HG03442 (cell line): Measurements from ENCODE around the gene UQCR11.
"Not testable (repeated sequence)": the region's sequence is repeated elsewhere in the genome, so short reads cannot be mapped to it uniquely, and the experiment has no call there.

Source experiments
- ATAC-seq: cut with Tn5 transposase; IDR thresholded peaks from one replicate; pipeline ENCODE4 v1.9.1; 2021; ENCODE audit warnings: mild to moderate bottlenecking, moderate library complexity; ENCODE audit not compliant: unreplicated experiment

The UQCR11 gene

DNA sequence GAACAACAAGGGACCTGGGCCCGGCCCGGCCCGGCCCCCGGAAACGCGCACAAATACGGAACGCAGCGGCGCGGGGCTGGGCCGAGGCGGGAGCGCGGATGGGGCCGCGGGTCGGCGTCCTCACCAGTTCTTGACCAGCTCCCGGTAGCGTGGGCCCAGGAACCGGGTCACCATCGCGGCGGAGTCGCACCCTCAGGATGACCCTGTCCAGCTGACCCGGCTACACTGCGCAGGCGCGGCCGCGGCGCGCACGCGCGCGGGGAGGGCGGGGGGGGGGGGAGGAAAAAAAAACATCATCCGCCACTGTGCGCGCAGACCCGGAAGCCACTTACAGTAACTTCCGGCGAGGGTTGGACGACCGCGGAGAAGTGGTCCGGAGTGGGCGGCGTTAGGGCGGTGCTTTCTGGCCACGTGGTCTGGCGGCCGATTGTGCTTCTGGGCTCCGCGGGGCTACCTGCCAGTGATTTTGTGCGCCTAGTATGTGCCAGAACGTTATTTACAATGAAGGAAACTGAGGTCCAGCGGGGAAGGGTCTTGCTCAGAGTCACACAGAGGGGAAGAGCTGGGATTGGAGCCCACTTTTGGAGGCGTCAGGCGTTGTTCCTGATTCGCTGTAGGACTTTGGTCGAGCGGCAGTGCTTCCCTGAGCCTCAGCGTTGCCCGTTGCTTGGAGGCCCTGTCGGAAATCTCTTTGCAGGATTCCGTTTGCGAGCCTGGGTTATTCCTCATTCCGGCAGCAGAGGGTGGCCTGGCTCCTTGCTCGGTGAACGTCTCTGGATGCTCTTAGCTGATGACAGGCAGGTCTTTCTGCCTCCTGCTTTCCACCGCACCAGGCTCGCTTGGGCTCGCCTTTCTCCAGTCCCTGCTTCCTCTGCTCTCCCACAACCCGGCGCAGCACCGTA is at the start of gene UQCR11:
UQCR11 (minus strand) TSS at position 227 of the 902 bp plus-strand sequence; CDS start at position 174, 53 bp downstream.
- peak; percentile 83 for ATAC-seq

DNA sequence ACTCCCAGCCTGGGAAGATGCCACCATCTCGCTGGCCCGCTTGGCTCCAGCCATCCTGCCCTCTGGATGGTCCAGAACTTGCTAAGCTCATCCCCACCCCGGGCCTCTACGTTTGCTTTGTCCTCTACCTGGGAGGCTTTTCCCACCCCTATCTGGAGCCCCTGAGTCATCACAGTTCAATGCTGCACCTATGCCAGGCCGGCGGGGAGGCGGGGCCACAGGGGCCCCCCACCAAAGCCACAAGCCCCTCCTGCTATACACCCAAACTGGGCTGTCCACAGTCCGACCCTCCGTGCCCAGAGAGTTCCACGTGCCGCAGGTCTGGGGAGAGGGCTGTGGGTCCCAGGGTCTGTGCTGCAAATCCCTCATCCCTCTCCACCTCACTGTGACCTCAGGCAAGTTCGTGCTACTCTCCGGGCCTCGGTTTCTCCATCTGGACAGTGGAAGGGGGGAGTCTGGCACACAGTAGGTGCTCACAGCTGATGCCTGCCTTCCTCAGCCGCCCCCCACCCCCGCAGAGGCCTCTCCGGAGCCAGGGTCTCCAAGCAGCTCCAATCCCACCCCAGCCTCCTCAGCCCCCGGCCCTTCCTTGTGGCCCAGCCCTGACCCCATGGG is 49.0 kb upstream of the UQCR11 start:
- no peak for ATAC-seq

DNA sequence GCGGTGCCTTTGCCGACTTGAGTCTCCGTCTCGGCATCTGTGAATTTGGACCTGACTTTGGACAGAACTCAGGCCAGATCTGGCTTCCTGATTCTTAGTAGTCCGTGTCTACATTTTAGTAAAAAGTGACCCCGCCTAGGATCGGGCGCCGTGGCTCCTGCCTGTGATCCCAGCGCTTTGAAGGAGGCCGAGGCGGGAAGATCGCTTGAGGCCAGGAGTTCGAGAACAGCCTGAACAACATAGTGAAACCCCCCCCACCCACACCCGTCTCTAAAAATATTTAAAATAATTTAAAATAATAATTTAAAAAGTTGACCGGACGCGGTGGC is 48.0 kb upstream of the UQCR11 start:
- ATAC-seq: no peak

DNA sequence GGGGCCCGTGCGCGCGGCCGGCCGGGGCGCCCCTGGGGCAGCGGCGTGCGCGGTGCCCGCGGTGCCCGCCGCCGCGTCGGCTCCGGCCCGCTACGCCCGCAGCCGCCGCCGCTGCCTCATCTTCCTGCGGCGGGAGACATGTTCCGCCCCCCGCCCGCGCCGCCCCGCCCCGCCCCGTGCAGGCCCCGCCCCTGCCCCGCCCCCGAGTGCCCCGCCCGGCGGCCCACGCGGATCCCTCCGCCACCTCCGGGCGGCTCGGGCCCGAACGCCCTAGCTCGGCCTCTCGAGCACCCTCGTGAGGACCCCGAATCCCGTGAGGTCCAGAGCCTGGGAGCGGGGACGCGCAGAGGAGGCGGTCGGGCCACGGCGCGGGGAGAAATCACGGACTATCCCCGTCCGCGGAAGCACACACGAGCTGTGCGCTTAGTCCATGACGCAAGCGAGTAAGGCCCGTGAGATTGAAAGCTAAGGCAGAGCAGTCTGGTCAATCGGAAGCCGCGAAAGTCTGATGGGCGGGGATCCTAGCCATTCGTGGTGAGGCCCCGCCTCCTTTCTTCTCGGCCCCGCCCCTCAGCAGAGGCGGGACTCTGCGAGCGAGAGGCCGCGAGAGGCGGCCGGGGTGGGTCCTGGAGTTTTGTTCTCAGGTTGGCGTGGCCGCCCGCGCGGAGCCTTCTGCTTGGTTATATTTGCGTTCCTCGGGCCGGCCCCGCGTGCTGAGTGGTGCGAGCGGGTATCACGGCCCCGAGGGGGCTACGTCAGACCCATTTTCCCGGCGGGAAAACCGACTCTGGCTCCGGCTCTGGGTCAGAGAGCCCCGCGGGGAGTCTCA is 47.4 kb upstream of the UQCR11 start, which contains the start of gene TCF3:
TCF3 (minus strand) TSS at position 145 of the 829 bp plus-strand sequence. CDS start 2,367 bp downstream, outside the sequence.
- ATAC-seq: peak; percentile 62

DNA sequence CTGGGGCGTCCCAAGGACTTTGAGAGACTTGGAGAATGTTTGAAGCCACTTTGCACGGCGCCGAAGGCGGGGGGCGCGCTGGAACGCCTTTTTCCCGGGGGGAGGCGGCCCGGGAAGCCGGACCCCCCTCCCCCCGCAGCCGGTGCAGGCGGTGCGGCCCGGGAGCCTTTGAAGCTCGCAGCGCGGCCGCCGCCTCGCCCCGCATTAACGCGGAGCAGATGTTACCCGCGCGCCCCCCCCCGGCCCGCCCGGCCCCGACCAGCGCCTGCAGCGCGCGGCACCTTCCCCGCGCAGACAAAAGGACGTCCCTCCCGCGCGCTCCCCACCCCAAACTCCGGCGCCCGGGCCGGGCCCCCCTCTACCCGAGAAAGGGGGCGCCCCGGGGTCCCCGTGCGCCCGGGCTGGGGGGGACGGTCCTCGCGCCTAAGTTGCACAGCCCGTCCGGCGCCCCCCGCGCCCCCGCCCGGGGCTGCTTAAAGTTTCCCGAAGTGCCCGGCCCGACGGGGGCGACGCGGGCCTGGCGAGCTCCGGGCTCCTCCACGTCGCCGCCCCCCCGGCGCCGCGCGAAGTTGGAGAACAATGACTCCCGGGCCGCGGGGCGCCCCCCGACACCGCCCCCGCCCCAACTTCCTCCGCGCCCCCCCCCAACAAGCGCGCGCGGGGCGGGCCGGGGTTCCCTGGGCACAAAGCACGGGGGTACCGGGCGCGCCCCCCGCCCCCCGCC is 46.5 kb upstream of the UQCR11 start:
- ATAC-seq: no peak

GRCh38 chr19:1650650-1651567 is 45.6 kb upstream of the UQCR11 start:
- ATAC-seq: no peak

DNA sequence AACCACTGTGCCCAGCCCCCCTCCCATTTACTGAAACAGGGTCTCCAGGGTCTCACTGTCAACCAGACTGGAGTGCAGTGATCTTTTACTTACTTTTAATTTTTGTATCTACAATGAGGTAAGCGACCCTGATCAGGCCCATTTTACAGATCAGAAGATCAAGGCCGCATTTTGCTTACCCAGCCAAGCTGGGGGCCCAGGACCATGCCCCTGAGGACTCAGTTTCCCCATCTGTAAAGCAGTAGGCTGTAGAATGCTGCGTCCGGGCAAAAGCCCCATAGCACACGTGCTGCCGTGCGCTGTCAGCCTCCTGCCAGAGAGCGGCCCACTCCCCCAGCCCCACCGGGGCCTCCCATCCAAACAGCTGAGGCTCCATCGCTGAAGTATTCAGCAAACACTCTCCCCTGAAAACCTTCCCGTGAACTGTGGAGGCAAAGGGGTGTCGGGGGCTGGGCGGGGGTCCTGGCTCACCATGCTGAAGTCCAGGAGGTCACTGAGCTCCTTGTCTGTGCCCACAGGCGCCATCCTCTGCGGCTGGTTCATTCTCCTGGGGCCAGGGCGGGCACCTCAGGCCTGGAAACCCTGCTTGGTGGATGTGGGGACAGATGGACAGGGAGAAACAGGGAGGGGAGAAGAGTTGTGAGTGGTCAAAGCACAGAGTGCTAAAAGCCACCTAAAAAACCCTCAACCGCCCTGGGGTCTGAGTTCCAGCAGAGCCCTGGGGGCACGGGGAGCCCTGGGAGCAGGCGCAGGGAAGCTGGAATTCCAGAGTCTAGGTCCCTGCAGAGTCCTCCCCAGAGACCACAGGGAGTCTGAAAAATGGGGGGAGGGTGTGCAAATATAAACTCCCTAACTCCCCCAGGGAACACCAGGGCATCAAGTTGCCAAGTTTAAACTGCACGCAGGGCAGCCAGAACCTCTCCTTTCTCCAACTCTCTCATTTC is 44.7 kb upstream of the UQCR11 start:
- ATAC-seq: no peak

DNA sequence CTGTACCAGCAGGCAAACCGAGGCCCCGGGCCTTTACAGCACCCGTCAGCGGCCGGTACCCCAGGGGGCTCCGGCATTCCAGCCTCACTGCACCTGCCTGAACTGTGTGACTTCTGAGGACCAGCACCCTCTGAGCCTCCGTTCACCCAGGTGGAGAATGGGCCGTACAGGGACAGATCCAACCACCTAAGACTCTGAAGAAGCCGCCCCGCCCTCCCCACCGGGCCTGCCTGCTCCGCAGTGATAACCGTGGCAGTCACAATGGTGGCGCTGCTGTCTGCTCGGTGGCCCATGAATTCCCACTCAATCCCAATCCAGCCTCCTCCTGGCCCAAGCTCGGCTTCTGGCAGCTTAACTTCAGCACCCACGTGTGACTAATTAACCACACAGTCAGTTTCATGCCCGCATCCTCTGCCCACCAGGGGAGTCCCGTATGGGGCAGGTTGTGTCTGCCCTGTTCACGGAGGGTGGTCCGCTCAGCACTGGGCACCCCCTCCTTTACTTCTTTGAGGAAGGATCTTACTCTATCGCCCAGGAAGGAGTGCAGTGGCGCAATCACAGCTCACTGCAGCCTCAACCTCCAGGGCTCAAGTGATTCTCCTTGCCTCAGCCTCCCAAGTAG is 43.8 kb upstream of the UQCR11 start:
- no peak for ATAC-seq

GRCh38 chr19:1648459-1648849 is 43.2 kb upstream of the UQCR11 start:
- peak; percentile 17 for ATAC-seq

GRCh38 chr19:1647501-1648458 is 42.5 kb upstream of the UQCR11 start:
- ATAC-seq: no peak

GRCh38 chr19:1646659-1647453 is 41.6 kb upstream of the UQCR11 start:
- ATAC-seq: no peak

DNA sequence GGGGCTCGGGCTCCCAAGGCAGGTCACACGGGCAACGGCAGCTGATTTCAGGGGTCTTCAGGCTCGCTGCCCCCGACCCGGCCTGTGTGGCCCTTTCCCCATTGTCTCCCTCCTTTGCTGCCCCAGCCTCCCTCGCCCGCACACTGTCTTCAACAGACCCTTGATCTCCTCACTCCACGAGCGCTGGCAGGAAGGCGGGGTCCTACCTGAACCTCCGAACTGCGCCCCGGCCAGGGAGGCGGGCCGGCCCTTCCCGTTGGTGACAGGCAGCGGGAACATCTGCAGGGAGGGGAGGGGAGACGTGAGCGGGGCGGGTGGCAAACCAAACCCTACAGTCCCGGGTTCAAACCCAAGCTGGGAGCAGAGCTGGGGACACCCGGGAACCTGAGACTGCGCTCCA is 40.9 kb upstream of the UQCR11 start:
- ATAC-seq: no peak

- ATAC-seq: no peak
Observed at GRCh38 chr19:1645299-1645698, 40.0 kb upstream of the UQCR11 start.

DNA sequence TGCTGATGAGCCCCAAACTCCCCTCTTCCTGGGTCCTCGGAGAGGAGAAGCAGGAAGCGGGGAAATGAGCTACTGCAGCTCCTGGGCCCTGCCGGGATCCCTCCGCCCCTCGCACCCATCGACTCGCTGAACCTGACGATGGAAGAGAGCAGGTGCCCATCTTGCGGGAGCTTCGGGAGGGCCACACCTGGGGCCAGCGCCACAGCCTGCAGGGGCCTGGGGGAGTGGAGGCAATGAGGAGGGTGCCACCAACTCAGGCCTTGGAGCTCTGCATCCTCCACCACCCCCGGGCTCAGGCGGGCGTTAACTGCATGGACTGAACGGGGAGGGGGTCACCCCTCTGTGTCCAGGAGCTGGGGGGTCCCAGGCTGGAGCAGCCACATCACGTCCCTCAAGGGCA is 38.8 kb upstream of the UQCR11 start:
- ATAC-seq: no peak

DNA sequence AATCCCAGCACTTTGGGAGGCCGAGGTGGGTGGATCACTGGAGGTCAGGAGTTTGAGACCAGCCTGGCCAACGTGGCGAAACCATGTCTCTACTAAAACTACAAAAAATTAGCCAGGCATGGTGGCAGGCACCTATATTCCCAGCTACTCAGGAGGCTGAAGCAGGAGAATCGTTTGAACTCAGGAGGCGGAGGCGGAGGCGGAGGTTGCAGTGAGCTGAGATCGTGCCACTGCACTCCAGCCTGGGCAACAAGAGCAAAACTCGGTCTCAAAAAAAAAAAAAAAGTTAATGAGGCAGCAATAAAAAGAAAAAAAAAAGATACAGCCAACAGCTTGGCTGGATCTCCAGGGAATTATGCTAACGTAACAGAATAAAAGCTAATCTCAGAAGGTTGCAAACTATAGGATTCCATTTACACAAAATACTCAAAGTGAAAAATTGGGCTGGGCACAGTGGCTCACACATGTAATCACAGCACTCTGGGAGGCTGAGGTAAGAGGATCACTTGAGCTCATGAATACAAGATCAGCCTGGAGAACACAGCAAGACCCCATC is 35.7 kb upstream of the UQCR11 start:
- not testable (repeated sequence) for ATAC-seq
